Neuron (in vitro differentiated cells): ENCODE measurements around the gene ZNHIT1.

Experiments used
- H2AFZ ChIP-seq: one replicate; pipeline ENCODE4 v1.6.1; 2013; ENCODE audit warnings: low read depth, mild to moderate bottlenecking, inconsistent platforms, low read length, moderate library complexity
- H3K27me3 ChIP-seq: one replicate; pipeline ENCODE4 v1.6.1; 2013; ENCODE audit warnings: low read length; ENCODE audit not compliant: insufficient read depth
- H3K36me3 ChIP-seq: one replicate; pipeline ENCODE4 v1.6.1; 2013; ENCODE audit warnings: low read length; ENCODE audit not compliant: insufficient read depth
- H3K4me1 ChIP-seq: one replicate; pipeline ENCODE4 v1.6.1; 2013; ENCODE audit warnings: low read length; ENCODE audit not compliant: insufficient read depth
- H3K4me3 ChIP-seq: 2 replicates; pipeline ENCODE4 v1.5.1; 2013; ENCODE audit warnings: mild to moderate bottlenecking, low read length, moderate library complexity
- H3K9me3 ChIP-seq: one replicate; pipeline ENCODE4 v1.6.1; 2013; ENCODE audit warnings: low read length

ZNHIT1 gene

DNA sequence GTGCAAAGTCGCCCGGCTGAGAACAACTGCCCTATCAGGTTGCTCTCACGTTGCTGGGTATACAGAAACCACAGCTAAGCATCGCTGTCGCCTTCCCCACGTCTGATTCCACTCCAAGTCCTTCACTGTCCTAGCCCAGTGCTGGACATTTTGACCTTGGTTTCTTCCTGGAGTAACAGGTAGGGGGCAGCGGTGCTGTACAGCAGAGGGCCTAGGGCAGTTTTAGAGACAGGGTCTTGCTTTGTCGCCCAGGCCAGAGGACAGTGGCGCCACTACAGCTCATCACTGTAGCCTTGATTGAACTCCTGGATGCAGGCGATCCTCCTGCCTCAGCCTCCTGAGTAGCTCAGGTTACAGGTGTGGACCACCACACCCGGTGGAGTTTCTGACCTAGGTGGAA lies 17.1 kb downstream of the ZNHIT1 start:
- Histone ChIP-seq H3K4me1 (no peaks in the 10 kb centered on the region), H3K9me3 (no peaks in the 10 kb centered on the region), H2AFZ (no peak overlapping the region), H3K27me3 (no peaks in the 10 kb centered on the region), H3K4me3 (no peak overlapping the region), H3K36me3 (peaks cover 18% of the 10 kb centered on the region)

DNA sequence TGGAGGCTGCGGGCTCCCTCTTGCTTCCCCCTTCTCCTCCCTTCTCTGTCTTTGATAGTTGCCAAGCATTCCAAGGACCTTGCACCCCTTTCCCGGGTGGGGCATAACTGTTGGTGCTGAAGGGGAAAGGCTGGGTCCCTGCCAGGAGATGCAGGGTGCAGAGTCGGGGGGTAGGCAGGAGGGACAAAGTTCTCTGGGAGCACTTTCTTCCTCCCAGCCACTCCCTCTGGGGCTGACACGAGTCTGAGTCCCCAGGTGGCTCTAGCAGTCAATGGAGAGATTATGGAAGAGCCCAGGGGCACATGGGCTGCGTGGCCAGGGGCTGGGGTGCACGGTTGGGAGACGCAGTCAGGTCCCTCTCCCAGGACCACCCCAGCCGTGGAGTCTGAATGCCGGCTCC lies 17.6 kb downstream of the ZNHIT1 start:
- peaks cover 23% of the 10 kb centered on the region for H3K36me3 ChIP-seq
- H2AFZ ChIP-seq = no peak overlapping the region
- H3K27me3 ChIP-seq = no peaks in the 10 kb centered on the region
- H3K9me3 ChIP-seq = no peaks in the 10 kb centered on the region
- no peak overlapping the region for H3K4me3 ChIP-seq
- no peaks in the 10 kb centered on the region for H3K4me1 ChIP-seq

- H3K9me3 ChIP-seq = no peaks in the 10 kb centered on the region
- no peaks in the 10 kb centered on the region for H3K27me3 ChIP-seq
- no peak overlapping the region for H2AFZ ChIP-seq
- no peak overlapping the region for H3K4me3 ChIP-seq
- H3K4me1 ChIP-seq = no peaks in the 10 kb centered on the region
- H3K36me3 ChIP-seq = peaks cover 29% of the 10 kb centered on the region
Observed at GRCh38 chr7:101236292-101236835, 18.4 kb downstream of the ZNHIT1 start.

- H3K27me3 ChIP-seq = no peaks in the 10 kb centered on the region
- no peak within 1 kb of the TSS for H3K4me3 ChIP-seq
- no peak within 1 kb of the TSS for H2AFZ ChIP-seq
- no peaks in the 10 kb centered on the region for H3K4me1 ChIP-seq
- H3K36me3 ChIP-seq = peaks cover 29% of the 10 kb centered on the region
- no peaks in the 10 kb centered on the region for H3K9me3 ChIP-seq
Observed at GRCh38 chr7:101237206-101238067, 19.5 kb downstream of the ZNHIT1 start, which contains the start of gene CLDN15. Gene CLDN15, minus strand, starts transcription at chr7:101237802. Its CDS starts 221 bp downstream, at chr7:101237581.

DNA sequence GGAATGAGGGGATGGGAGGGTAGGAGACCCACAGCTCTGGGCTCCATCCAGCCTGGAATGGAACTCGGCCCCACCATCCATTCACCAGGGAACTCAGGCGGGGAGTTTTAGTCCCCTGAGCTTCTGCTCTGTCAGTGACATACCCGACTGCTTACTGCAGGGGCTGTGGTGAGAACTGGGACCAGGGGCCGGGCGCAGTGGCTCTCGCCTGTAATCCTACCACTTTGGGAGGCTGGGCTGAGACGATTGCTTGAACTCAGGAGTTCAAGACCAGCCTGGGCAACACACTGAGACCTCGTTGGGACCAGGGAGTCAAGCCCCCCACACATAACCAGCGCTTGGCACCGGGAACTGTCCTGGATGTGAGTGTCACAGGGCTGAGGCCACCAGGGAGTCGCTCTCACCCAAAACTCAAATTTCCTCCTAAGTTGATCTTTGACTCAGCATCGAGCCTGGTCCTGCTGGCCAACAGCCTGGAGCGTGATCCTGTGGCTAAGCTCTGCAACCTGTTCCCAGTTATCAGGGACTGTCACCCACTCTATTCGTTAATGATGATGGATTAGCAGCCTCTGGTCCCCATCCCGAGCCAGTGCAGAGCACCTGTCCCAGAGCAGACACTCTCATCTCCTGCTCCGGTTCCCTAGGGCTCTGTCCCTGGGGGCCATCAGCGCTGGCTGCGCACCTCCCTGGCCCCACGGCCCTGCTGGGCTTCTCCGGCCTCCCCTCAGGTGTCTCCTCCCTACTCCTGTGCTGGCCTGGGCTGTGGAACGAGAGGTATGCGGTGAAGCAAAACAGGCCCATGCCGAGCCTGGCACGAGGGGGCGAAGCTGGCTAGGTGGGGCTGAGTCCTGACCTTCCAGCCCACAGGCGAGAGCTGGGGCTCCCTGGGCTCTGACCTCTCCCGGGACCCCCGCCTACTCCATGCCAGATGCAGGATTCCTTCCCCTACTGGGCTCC lies 20.5 kb downstream of the ZNHIT1 start:
- Histone ChIP-seq H3K4me1 (peaks cover 2% of the 10 kb centered on the region), H3K27me3 (no peaks in the 10 kb centered on the region), H3K36me3 (peaks cover 29% of the 10 kb centered on the region), H3K4me3 (no peak overlapping the region), H3K9me3 (no peaks in the 10 kb centered on the region), H2AFZ (no peak overlapping the region)

GRCh38 chr7:101239191-101239950 lies 21.4 kb downstream of the ZNHIT1 start:
- peaks cover 29% of the 10 kb centered on the region for H3K36me3 ChIP-seq
- H3K27me3 ChIP-seq = no peaks in the 10 kb centered on the region
- no peak overlapping the region for H2AFZ ChIP-seq
- no peak overlapping the region for H3K4me3 ChIP-seq
- peaks cover 7% of the 10 kb centered on the region for H3K4me1 ChIP-seq
- H3K9me3 ChIP-seq = no peaks in the 10 kb centered on the region

GRCh38 chr7:101239951-101240220 lies 21.9 kb downstream of the ZNHIT1 start:
- no peak overlapping the region for H2AFZ ChIP-seq
- peaks cover 7% of the 10 kb centered on the region for H3K4me1 ChIP-seq
- H3K27me3 ChIP-seq = no peaks in the 10 kb centered on the region
- H3K4me3 ChIP-seq = no peak overlapping the region
- H3K9me3 ChIP-seq = no peaks in the 10 kb centered on the region
- peaks cover 29% of the 10 kb centered on the region for H3K36me3 ChIP-seq

- peaks cover 29% of the 10 kb centered on the region for H3K36me3 ChIP-seq
- no peaks in the 10 kb centered on the region for H3K9me3 ChIP-seq
- peaks cover 10% of the 10 kb centered on the region for H3K4me1 ChIP-seq
- no peaks in the 10 kb centered on the region for H3K27me3 ChIP-seq
- H2AFZ ChIP-seq = no peak overlapping the region
- H3K4me3 ChIP-seq = no peak overlapping the region
Observed at GRCh38 chr7:101240226-101241014, 22.5 kb downstream of the ZNHIT1 start.

- H3K4me3 ChIP-seq = no peak overlapping the region
- no peaks in the 10 kb centered on the region for H3K9me3 ChIP-seq
- peaks cover 13% of the 10 kb centered on the region for H3K4me1 ChIP-seq
- peaks cover 29% of the 10 kb centered on the region for H3K36me3 ChIP-seq
- H2AFZ ChIP-seq = no peak overlapping the region
- no peaks in the 10 kb centered on the region for H3K27me3 ChIP-seq
Observed at GRCh38 chr7:101241015-101241363, 23.0 kb downstream of the ZNHIT1 start.

DNA sequence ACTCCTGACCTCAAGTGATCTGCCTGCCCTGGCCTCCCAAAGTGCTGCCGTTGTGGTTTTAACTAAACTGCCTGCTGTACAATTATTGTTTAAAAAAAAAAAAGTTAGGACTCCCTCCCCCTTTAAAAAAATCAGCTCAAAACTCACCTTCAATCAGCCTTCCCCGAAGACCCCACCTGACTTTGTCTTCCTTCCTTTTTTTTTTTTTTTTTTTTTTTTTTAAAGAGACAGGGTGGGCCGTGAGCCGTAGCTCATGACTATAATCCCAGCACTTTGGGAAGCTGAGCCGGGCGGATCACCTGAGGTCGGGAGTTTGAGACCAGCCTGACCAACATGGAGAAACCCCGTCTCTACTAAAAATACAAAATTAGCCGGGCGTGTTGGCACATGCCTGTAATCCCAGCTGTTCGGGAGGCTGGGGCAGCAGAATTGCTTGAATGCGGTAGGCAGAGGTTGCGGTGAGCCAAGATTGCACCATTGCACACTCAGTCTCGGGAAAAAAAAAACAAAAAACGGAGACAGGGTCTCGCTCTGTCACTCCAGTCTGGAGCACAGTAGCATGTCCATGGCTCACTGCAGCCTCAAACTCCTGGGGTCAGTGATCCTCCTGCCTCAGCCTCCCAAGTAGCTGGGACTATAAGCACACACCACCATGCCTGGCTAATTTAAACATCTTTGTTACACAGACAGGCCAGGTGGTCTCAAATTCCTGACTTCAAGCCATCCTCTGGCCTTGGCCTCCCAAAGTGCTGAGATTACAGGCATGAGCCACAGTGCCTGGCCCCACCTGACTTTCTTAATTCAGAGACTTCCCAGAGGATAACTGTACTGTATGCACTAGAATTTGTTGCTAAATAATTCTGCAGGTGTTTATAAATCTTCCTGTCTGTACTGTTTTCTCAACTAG lies 23.7 kb downstream of the ZNHIT1 start:
- peaks cover 13% of the 10 kb centered on the region for H3K4me1 ChIP-seq
- no peaks in the 10 kb centered on the region for H3K27me3 ChIP-seq
- peaks cover 29% of the 10 kb centered on the region for H3K36me3 ChIP-seq
- H3K4me3 ChIP-seq = no peak overlapping the region
- H2AFZ ChIP-seq = no peak overlapping the region
- H3K9me3 ChIP-seq = no peaks in the 10 kb centered on the region

- H3K4me3 ChIP-seq = peak overlapping the region; percentile 79
- no peaks in the 10 kb centered on the region for H3K27me3 ChIP-seq
- peaks cover 13% of the 10 kb centered on the region for H3K4me1 ChIP-seq
- peaks cover 25% of the 10 kb centered on the region for H3K36me3 ChIP-seq
- no peaks in the 10 kb centered on the region for H3K9me3 ChIP-seq
- H2AFZ ChIP-seq = no peak overlapping the region
Observed at GRCh38 chr7:101243646-101244374, 25.8 kb downstream of the ZNHIT1 start.
